Measurements from ENCODE around the gene SH3BGRL2. TPM values are rescaled to one million over a fixed set of nuclear protein-coding genes. Genes with fewer than 3 reads are reported as not detected.

SH3BGRL2 gene
- total RNA-seq, 1 experiment from 2014 or later: 5.2 TPM

- ChIA-PET RAD21 (ENCODE audit: low non-redundant PET in 1 of 2, low total read pairs in 2 of 2, uncharacterized antibody in 2 of 2, unreplicated experiment in 2 of 2) (no interaction called here), POLR2A (no interaction called here), CTCF (no interaction called here)
- ATAC-seq: no peak
- no peak for TF ChIP-seq POLR2A (IDR thresholded peaks at IDR 0.05; ENCODE audit: borderline replicate concordance, extremely low read depth, insufficient read depth, insufficient read length)
- no peak for TF ChIP-seq ATF3 (IDR thresholded peaks at IDR 0.05)
- no peak for TF ChIP-seq EZH2 (IDR thresholded peaks at IDR 0.05)
- no peak for TF ChIP-seq ZBTB33 (IDR thresholded peaks at IDR 0.05; ENCODE audit: extremely low read depth, insufficient replicate concordance, low read length)
- TF ChIP-seq RAD21 (IDR thresholded peaks at IDR 0.05; ENCODE audit: low read depth): no peak
- no peak for TF ChIP-seq YY1 (IDR thresholded peaks at IDR 0.05; ENCODE audit: extremely low read depth, insufficient replicate concordance, low read depth, low read length)
- no peak for TF ChIP-seq TCF7L2 (IDR thresholded peaks at IDR 0.05; ENCODE audit: borderline replicate concordance, extremely low read depth, insufficient read depth, insufficient read length)
- TF ChIP-seq REST (IDR thresholded peaks at IDR 0.05; ENCODE audit: low read depth): no peak
- no peak for TF ChIP-seq ZNF274 (IDR thresholded peaks at IDR 0.05; ENCODE audit: low read depth, low read length)
- TF ChIP-seq SP1 (IDR thresholded peaks at IDR 0.05; ENCODE audit: low read depth): no peak
- no peak for TF ChIP-seq CEBPB (IDR thresholded peaks at IDR 0.05; ENCODE audit: low read depth)
- no peak for TF ChIP-seq CTCF (IDR thresholded peaks at IDR 0.05 in 2 of 3, conservative IDR thresholded peaks at IDR 0.05 in 1 of 3; ENCODE audit: borderline replicate concordance in 1 of 3, insufficient read depth in 1 of 3, low read depth in 2 of 3, low read length in 2 of 3)
- TF ChIP-seq FOSL1 (IDR thresholded peaks at IDR 0.05; ENCODE audit: low read depth): no peak
- no peak for TF ChIP-seq SIN3A (IDR thresholded peaks at IDR 0.05; ENCODE audit: low read depth)
- no peak for TF ChIP-seq EGR1 (IDR thresholded peaks at IDR 0.05; ENCODE audit: low read depth)
- no peak for TF ChIP-seq MAX (IDR thresholded peaks at IDR 0.05)
- no peak for TF ChIP-seq SRF (IDR thresholded peaks at IDR 0.05; ENCODE audit: low read depth)
- no peak for TF ChIP-seq POLR2AphosphoS5 (IDR thresholded peaks at IDR 0.05; ENCODE audit: low read depth, low read length)
- Histone ChIP-seq H4K20me1 (ENCODE audit: insufficient read depth) (no peaks in the 10 kb centered on the region), H3K27me3 (ENCODE audit: insufficient read depth, low read length) (no peaks in the 10 kb centered on the region), H3K36me3 (ENCODE audit: control insufficient read depth in 1 of 2, insufficient read depth in 2 of 2, low read length in 2 of 2) (no peaks in the 10 kb centered on the region), H3K9me3 (ENCODE audit: control insufficient read depth in 1 of 2, insufficient read depth in 1 of 2, low read depth in 1 of 2, low read length in 2 of 2) (no peaks in the 10 kb centered on the region), H3K79me2 (ENCODE audit: insufficient read depth, low read length) (no peaks in the 10 kb centered on the region), H2AFZ (ENCODE audit: low read depth, low read length, poor library complexity, severe bottlenecking) (no peak overlapping the region), H3K9ac (ENCODE audit: low read length) (no peak overlapping the region), H3K9me2 (ENCODE audit: insufficient read depth) (no peaks in the 10 kb centered on the region), H3K4me2 (ENCODE audit: low read length) (no peak overlapping the region), H3K4me3 (replicated peaks in 1 of 2; ENCODE audit: low read depth in 1 of 2, low read length in 2 of 2) (no peak overlapping the region), H3K27ac (ENCODE audit: low read depth, low read length) (no peak overlapping the region), H3K4me1 (ENCODE audit: control insufficient read depth in 1 of 2, insufficient read depth in 2 of 2, low read length in 2 of 2) (no peaks in the 10 kb centered on the region)
- intact Hi-C loops (cut with micrococcal nuclease): no loop called here
- BruUV-seq (replicated peaks): no TSS peak
- DNase-seq (ENCODE audit: low read depth, low spot score): no peak
These were observed 17.2 kb upstream of the SH3BGRL2 start for GRCh38 chr6:79613912-79614311.

All from HCT116 (cell line).